NCI-H226 (cell line): ENCODE data around the gene KRTAP4-3.
"Not testable (repeated sequence)": the region's sequence is repeated elsewhere in the genome, so short reads cannot be mapped to it uniquely, and the experiment has no call there.

Experiments
- DNase-seq: peaks from one replicate; pipeline ENCODE4 v3.0.0-alpha.2; 2015

The KRTAP4-3 gene

DNA sequence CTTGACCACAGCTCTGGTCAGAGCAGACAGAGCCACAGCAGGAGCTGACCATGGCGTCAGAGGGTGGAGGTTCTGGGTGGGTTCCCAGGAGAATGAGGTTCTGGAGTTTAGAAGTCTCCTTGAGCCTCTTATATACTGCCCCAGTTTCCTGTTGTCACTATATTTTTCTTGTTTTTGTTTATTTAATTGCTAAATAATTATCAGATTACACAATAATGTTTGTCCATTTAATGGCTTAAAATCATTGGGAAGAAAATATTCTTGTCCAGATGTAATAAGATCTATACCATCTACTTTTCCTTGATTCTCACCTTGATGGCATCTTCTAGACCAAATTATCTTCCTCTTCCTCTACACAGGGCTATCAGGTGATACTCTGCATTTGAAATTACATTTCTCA is at the start of gene KRTAP4-3:
KRTAP4-3 (minus strand) TSS at position 101 of the 400 bp plus-strand sequence; CDS start at position 52, 49 bp downstream.
- no peak for DNase-seq

DNA sequence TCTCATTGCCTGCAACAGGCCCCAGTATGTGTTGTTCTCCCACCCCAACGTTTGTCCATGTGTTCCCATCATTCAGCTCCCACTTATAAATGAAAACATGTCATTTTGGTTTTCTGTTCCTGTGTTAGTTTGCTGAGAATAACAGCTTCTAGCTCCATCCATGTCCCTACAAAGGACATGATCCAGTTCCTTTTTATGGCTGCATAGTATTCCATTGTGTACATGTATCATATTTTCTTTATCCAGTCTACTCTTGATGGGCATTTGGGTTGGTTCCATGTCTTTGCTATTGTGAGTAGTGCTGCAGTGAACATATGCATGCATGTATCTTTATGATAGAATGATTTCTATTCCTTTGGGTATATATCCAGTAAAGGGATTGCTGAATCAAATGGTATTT is 47.7 kb upstream of the KRTAP4-3 start:
- DNase-seq: no peak

GRCh38 chr17:41212524-41213169 is 44.6 kb upstream of the KRTAP4-3 start:
- DNase-seq: no peak

DNA sequence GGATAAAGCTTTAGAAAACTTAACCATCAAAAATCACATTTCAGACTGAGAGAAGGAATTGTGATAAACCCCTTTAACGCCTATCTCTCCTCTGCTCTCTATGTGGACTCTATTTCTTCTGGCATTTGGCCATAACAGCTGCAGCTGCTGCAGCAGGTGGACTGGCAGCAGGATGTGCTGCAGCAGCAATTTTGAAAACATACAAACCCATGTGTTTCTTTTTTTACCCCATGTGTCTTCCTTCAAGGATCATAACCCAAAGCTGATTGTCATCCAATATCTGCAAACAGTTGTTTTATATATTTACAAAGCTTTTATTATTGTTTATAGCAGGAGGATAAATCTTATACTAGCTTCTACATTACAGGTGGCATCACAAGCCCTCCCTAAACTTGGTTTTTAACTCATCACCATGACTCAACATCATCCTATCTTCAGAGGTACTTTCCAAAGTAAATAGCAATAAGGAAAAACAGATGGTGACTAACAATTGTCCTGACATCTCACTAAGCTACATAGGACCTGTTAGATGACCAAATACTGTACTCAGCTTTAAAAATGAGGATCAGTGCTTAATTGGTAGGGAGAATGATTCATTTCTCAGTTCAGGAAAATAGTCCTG is 43.9 kb upstream of the KRTAP4-3 start:
- DNase-seq: no peak

GRCh38 chr17:41199421-41200078 is 31.5 kb upstream of the KRTAP4-3 start:
- no peak for DNase-seq

DNA sequence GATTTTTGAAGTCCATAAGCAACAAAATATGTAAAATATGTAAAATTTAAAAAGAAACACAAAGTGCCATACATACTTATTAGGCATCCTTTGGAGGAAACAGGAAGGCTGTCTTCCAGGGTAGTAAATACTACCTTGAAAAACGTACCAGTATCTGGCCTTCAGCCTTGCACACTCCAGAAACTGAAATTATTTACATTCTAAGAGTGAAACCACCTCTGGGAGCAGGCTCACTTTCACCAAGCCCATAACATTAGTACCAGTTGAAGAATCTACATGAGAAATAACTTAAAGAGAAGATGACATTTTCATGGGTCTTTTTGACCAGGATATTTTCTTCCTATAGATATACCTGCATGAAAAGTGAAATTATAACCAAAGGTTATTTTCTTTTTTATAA is 28.0 kb upstream of the KRTAP4-3 start:
- DNase-seq: no peak

GRCh38 chr17:41190328-41190727 is 22.3 kb upstream of the KRTAP4-3 start:
- DNase-seq: no peak

DNA sequence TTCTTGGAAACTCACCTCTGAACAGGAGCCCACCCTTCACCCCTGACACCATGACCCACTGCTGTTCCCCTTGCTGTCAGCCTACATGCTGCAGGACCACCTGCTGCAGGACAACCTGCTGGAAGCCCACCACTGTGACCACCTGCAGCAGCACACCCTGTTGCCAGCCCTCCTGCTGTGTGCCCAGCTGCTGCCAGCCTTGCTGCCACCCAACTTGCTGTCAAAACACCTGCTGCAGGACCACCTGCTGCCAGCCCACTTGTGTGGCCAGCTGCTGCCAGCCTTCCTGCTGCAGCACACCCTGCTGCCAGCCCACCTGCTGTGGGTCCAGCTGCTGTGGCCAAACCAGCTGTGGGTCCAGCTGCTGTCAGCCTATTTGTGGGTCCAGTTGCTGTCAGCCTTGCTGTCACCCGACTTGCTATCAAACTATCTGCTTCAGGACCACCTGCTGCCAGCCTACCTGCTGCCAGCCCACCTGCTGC is 21.9 kb upstream of the KRTAP4-3 start, which contains the start of gene KRTAP9-1:
KRTAP9-1 (plus strand) TSS at position 51 of the 482 bp plus-strand sequence; CDS start at position 51, 0 bp downstream.
- DNase-seq: not testable (repeated sequence)

GRCh38 chr17:41186872-41187271 is 18.9 kb upstream of the KRTAP4-3 start:
- DNase-seq: no peak

DNA sequence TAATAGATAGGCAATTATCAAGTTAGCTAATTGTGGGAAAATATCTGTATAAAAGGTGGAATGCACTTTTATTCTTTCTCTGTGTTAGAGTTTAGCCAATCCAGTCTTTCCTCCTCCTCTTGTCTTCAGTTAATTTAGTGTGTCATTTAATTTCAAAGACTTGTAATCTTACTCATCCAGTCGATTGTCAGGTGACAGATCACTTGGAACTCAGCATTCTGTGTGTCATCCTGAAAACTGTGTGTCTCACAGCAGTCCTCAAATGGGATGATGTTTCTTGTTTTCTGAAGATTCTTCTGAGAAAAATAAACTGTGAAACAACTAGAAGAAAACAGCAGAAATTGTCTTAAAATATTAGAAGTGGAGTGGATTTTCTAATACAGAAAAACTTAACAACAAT is 17.0 kb upstream of the KRTAP4-3 start:
- no peak for DNase-seq

GRCh38 chr17:41184480-41184961 is 16.5 kb upstream of the KRTAP4-3 start, which contains the start of gene KRTAP4-1:
TSS of gene KRTAP4-1 (minus strand) at chr17:41184911. CDS start at chr17:41184854, 57 bp downstream.
- no peak for DNase-seq

GRCh38 chr17:41178843-41179616 is 11.0 kb upstream of the KRTAP4-3 start:
- DNase-seq: no peak

- DNase-seq: no peak
Observed at GRCh38 chr17:41178341-41178740, 10.3 kb upstream of the KRTAP4-3 start.

DNA sequence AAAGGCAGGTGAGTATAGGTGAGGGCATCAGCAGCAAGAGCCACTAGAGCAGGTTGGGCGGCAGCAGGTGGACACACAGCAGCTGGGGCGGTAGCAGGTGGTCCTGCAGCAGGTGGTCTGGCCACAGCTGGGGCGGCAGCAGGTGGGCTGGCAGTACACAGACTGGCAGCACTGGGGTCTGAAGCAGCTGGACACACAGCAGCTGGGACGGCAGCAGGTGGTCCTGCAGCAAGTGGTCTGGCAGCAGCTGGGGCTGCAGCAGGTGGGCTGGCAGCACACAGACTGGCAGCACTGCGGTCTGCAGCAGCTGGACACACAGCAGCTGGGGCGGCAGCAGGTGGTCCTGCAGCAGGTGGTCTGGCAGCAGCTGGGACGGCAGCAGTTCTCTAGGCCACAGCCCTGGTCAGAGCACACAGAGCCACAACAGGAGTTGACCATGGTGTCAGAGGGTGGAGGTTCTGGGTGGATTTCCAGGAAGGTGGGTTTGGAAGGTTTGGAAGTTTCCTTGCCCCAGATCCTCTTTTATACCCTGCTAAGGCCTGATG is 9.8 kb upstream of the KRTAP4-3 start, which contains the start of gene KRTAP4-2:
KRTAP4-2 (minus strand) TSS at position 495 of the 545 bp plus-strand sequence; CDS start at position 438, 57 bp downstream.
- DNase-seq: no peak

- no peak for DNase-seq
Observed at GRCh38 chr17:41176744-41177387, 8.8 kb upstream of the KRTAP4-3 start.

- DNase-seq: no peak
Observed at GRCh38 chr17:41171886-41172285, 3.9 kb upstream of the KRTAP4-3 start.

DNA sequence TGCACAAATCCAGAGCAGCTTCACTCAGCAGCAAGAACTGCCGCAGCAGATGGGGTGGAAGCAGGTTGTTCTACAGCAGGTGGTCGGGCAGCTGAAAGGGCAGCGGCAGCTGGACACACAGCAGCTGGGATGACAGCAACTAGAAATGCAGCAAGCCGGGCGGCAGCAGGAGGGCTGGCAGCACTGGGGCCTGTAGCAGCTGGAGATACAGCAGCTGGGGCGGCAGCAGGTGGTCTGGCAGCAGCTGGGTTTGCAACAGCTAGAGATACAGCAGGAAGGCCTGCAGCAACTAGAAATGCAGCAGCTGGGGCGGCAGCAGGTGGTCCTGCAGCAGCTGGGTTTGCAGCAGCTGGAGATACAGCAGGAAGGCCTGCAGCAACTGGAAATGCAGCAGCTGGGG is 460 bp downstream of the KRTAP4-3 start:
- no peak for DNase-seq

DNA sequence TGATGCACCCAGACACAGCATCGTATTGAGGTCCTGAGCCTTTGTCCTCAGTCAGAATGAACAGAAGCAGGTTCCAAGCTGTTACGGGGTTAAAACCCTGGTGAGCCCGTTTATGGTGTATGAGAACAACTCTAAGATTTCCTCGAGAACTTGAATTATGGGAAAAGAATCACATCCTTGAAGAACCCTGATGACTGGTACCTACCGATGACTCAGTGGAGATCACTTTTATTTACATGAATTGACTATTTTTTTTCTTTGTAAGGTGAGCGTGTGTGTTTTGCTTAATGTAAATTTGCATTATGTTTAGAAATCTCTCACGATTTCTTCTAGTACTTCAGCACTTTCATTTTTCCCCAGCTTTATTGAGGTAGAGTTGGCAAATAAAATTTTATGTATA is 4.2 kb downstream of the KRTAP4-3 start:
- DNase-seq: no peak

- DNase-seq: no peak
Observed at GRCh38 chr17:41160648-41161047, 7.4 kb downstream of the KRTAP4-3 start, which contains the start of gene KRTAP4-4. TSS of gene KRTAP4-4 (minus strand) at chr17:41160748. CDS start at chr17:41160691, 57 bp downstream.

DNA sequence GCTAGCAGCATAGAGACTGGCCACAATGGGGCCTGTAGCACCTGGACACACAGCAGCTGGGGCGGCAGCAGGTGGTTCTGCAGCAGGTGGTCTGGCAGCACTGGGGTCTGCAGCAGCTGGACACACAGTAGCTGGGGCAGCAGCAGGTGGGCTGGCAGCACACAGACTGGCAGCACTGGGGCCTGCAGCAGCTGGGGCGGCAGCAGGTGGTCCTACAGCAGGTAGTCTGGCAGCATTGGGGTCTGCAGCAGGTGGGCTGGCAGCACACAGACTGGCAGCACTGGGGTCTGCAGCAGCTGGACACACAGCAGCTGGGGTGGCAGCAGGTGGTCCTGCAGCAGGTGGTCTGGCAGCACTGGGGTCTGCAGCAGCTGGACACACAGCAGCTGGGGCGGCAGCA is 7.8 kb downstream of the KRTAP4-3 start:
- not testable (repeated sequence) for DNase-seq

DNA sequence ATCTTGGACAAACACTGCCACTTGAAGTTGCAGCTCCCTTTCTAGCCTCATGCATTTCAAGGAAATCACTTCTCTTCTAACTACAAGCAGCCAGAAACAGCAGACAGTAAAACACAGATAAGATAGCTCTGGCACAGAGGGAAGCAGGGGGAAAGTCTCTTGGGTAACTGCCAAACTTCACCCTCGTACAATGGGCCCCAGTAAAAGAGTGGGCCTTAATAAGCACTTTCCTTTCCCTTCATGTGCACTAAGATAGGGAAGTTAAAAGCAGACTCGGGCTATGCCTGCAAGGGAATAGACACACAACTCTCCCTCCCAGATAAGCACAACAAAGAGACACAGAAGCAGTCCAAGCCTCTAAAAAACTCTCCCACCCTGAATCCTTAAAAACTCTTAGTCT is 14.2 kb downstream of the KRTAP4-3 start:
- DNase-seq: no peak

GRCh38 chr17:41151525-41151924 is 16.5 kb downstream of the KRTAP4-3 start:
- DNase-seq: no peak
